NOMO-1 (cell line): Measurements from ENCODE around the gene ENGASE.

ENCODE experiments used
- DNase-seq, 2 experiments: peaks; one replicate each; lab custom pipeline; 2025; ENCODE audit not compliant: unreplicated experiment in 2 of 2; lab: John Stamatoyannopoulos, UW

Gene ENGASE

DNA sequence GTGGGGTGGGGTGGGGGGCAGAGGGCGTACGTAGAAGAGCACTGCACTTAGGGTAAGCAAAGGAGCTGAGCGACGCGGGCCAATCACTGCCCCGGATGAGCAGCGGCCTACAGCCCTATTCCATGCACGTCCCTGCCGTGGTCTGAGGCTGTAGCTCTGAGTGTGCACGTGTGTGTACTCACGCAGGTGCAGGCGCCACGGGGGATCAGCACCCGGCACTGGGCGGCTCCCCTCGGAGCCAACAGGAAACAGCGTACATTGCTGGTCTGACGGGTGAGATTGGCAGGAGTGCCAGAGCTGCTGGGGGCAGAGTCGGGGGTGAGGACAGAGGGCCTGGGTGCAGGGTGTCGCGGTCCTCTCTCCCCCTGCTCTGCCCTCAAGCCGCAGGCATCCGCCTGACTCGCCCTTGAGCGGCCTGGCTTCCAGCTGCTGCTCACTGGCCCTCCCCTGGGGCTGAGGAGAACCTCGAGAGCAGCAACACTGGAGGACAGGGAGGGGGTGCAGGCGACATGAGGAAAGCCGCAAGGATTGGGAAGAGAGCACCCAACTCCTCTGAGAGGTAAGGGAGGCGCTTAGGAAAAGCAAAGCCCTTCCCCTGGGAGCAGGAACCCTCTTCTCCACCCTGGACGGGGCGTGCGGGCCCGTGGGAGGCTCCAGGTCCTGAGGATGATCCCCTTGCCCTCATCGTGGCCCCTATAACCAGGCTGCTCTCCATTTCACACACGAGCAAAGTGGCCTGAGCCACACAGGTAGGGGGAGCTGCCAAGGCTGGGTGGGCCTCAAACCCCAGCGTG is 57.8 kb downstream of the ENGASE start:
- DNase-seq = no peak

DNA sequence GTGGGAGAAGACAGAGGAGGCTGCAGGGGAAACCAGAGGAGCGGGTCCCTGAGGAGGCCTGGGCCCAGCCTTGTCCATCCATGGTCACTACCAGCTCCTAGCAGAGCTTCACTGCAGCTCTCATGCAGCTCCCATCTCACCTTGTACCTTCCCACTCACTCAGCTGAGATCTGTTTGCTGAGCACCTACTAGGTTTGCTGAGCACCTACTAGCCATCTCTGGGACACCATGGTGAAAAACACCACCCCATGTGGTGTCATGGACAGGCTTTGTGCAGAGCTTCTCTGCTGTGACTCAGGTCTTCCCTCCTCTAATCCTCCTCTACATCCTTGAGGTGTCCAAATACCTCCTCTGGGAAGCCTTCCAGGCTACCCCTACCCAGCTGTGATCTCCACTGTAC is 58.6 kb downstream of the ENGASE start:
- no peak for DNase-seq

DNA sequence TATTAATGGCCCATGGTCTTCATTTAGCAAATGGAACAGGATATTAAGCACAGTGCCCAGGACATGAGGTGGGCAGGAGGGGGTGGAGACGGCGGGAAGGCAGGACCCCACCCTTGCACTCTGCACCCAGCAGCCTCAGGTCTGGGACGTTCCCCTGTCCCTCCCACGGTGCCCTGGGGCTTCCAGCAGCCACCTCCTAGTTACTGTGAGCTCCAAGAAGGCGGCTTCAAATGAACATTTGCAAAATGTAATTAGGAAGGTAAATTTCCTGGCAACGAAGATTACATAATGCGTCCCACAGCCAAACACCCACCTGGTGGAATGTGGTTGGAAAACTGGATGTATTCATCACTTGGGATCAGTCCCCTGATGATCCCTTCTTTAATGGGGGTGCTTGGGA is 59.4 kb downstream of the ENGASE start:
- no peak for DNase-seq

DNA sequence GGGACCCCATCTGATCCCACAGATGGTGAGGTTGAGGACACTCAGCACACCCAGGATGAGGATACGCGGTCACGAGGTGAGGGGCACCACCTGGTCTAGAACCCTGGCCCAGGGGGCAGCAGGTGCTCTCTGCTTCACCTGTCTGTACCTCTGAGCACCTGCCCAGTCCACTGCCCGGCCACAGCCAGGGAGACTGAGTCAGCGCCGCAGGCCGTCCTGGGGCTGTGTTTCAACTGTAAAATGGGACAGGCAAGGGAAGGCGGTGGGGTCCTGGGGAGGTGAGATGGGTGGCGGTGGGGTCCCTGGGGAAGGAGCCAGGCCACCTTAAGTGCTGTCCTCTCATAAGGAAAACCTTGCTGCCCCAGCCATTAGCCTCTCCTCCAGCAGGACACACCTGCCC is 60.4 kb downstream of the ENGASE start:
- DNase-seq = no peak

DNA sequence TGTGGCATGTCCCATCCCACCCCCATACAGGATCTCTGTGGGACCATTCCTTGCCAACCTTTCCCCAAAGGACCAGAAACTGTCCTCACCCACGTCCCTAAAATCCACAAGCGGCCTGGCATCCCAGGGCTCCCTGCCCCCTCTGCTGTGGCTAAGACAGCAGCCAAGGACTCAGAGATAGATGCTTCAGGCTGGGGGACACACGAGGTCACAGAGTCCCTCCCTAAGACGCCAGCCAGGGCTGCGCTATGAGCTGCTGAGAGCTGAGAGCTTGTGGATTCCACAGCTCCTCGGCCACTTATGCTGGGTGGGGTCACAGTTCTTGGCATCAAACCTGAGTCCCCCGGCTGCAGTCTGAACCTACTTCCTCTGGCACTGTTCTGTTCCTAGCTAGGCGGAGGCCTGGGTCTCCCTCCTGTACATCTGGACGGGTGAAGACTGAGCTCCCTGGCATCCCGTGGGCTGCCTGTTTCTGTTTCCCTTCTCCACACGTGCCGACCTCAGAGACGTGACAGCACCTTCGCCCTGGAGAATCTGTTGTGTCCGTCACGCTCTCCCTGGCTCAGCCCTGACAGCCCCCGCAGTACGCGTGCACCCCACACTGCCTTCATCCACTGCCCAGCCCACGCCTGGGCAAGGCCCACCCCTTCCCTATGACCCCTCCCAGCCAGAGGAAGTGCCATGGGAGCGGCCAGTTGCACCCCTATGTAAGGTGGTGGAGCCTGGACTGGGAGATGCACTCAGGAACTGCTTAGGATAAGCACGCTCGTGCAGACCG is 61.2 kb downstream of the ENGASE start:
- DNase-seq = no peak
